HTR-8/SVneo (cell line): ENCODE data around the gene TFG.

Experiments
- DNase-seq: peaks from one replicate; pipeline ENCODE4 v3.0.0; 2011; ENCODE audit warnings: low spot score, mixed read lengths; ENCODE audit not compliant: insufficient read length
- FAIRE-seq: peaks from 2 replicates; lab custom pipeline; 2011; peaks lifted over from hg19 to GRCh38; lab: Jason Lieb, UNC

Gene TFG

GRCh38 chr3:100782348-100782747 is 73.1 kb downstream of the TFG start:
- no peak for DNase-seq
- no peak for FAIRE-seq

- FAIRE-seq = no peak
- DNase-seq = no peak
These were observed 73.6 kb downstream of the TFG start for GRCh38 chr3:100782906-100783305.

GRCh38 chr3:100783619-100784018 is 74.3 kb downstream of the TFG start:
- no peak for DNase-seq
- FAIRE-seq = no peak

GRCh38 chr3:100789579-100789978 is 80.3 kb downstream of the TFG start:
- FAIRE-seq (no peak), DNase-seq (no peak)

- no peak for DNase-seq
These were observed 87.3 kb downstream of the TFG start for GRCh38 chr3:100796556-100796955.

GRCh38 chr3:100798012-100798411 is 88.7 kb downstream of the TFG start:
- FAIRE-seq = no peak
- DNase-seq = no peak

More at GRCh38 chr3:100796556-100796955, 87.3 kb downstream of the TFG start:
- no peak for FAIRE-seq
